GM19452 (cell line): Measurements from ENCODE around the gene GRPEL1.
"Not testable (repeated sequence)": the region's sequence is repeated elsewhere in the genome, so short reads cannot be mapped to it uniquely, and the experiment has no call there.

ENCODE experiments used
- ATAC-seq: cut with Tn5 transposase; IDR thresholded peaks from one replicate; pipeline ENCODE4 v1.9.1; 2021; ENCODE audit not compliant: unreplicated experiment

Gene GRPEL1

DNA sequence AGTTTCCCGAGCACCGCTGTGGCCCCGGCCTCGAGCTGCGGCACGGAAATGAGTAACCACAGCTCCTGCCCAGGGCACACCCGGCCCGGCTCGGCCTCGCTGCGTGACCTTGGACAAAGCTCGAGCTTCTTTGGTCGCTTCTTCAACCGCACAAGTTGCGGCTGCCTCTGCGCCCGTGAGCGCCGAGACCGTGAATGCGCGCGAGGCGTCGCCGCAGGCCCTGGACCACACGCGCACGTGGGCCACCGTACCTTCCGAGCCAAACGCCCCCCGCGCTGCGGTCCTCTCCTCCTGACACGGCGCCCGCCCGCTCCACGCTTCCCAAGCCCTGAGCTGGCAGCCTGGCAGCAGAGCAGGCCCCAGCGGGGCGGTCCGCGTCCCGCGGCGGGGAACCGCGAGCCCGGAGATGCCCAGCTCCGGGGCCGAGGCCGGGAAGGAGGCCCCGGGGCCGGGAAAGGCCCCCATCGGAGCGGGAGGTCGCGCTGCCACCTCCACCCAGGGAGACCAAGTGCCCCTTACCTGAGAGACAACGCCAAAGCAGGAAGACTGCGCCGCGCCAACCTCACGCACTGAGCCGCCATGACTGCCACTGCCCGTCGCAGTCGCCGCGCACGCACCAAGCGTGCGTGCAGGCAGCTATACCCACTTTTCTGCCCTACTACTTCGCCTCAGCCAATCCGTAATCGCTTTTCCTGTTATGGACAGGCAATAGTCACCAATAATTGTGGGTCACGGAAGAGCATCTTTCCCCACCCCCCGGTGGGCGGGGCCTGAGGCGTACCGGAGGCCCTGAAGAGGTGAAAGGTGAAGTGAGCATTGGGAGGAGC lies at the start of gene GRPEL1:
GRPEL1 (minus strand) TSS at position 613 of the 827 bp plus-strand sequence; CDS start at position 581, 32 bp downstream.
- ATAC-seq = peak; percentile 90

DNA sequence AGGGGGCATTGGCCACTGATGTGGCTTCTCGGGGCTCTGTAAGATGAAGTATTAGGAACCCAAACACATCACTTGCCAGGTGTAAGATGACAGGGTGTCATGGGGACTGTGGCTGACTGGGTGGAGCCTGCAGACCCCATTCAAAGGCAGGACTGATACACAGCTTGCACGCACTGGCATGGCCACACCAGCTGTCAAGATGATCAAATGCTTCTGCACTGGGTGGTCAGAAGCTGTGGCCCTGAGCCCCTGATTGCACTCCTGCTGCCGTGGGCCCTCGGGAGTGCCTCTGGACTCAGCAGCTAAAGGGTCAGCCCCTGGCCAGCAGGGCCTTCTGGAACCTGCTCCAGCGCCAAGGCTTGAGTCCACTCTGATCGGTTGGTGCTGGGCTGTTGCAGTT lies 48.8 kb upstream of the GRPEL1 start:
- ATAC-seq = no peak

DNA sequence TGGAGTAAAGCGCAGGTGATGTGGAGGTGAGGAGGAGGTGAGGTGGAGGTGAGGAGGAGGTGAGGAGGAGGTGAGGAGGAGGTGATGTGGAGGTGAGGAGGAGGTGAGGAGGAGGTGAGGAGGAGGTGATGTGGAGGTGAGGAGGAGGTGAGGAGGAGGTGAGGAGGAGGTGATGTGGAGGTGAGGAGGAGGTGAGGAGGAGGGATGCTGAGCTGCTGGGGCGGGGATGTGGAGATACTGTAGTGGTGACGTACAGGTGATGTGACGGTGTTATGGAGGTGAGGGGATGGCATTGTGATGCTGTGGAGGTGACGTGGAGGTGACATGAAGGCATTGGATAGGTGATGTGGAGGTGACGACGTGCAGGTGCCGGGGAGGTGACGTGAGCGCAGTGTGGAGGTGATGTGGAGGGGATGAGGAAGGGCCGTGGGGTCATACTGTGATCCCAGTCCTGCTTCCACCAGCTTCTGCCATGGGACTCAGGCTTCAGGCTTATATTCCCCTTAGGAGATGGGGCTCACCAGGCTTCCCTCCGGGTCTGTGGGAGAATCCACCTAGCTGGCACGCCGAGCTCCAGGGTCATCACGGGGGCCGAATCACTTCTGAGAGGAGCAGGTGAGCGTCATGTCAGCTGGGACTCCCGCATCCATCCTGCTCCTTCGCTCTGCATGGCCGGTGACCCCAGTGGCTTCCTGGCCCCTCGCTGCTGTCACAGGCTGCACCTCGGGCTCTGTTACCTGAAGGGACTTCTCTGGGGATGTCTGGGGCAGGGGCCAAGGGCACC lies 47.9 kb upstream of the GRPEL1 start:
- no peak for ATAC-seq

DNA sequence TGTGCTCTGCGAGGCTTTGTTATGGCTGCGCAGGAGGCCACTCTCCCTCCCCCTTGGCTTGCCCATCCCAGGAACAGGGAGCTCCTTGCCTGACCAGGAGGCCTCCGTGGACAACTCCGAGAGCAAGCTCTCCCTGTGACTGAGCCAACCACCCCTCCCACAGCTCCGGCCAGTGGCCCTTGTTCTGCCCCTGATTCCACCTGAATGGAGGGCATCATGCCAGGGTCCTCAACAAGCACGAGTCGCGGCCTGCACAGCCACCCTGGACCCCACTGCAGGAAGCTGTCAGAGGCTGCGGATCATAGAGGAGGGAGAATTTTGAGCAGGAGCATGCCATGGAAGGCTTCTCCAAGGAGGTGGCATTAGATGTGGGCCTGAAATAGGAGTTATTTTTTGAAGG lies 44.8 kb upstream of the GRPEL1 start:
- no peak for ATAC-seq

DNA sequence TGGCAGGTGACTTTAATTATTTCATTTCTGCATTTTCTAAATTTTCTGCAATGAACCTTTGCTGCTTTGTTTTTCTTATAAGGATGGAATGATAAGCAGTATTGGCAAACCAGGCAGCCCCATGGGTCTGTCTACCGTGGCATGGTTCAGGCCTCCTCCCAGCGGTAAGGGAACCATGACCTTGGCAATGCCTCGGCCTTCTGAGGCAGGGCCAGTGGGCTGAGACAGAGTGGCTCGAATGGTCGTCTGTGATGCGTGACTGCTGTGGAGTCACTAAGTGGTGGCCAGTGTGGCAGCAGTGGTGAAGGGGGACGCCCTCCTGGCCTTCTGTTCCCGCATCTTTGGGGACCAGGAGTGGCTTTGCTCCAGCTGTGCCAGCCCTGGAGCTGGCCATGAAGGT lies 43.6 kb upstream of the GRPEL1 start:
- ATAC-seq = no peak

DNA sequence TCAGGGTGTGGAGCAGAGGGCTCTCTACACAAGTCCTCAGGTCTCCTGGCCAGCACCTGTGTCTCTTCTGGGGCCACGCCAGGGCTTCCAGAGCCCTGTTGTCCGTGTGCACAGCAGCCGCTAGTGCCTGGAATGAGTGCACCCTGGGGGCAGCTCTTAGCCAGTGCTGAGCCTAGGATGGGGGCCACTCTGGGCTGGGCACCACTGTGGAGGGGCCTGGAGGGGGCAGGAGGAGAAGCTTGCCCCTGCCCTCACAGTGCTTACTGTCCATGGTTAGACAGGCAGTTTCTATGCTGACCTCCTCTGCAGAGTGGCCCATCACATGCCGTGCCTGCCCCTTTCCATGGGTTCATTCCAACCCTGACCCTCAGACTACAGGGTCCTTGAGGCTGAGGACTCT lies 42.7 kb upstream of the GRPEL1 start:
- no peak for ATAC-seq

DNA sequence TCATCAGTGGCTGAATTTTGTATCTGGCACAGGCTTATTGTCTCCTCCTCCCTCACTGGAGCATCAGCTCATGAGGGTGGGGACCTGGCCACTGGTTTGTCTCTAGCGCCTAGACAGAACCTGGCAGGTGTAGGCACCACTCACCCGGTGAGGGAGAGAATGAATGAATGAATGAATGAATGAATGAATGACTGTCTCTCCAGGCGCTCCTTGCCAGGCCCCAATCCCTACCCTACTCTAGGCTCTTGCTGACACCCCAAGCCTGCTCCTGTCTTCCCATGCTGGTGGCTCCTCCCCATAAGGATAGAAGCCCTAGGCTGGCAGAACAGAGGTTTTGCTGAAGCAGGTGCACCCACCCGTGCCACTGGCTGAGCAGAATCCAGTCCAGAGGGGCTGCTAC lies 41.3 kb upstream of the GRPEL1 start:
- ATAC-seq = no peak

DNA sequence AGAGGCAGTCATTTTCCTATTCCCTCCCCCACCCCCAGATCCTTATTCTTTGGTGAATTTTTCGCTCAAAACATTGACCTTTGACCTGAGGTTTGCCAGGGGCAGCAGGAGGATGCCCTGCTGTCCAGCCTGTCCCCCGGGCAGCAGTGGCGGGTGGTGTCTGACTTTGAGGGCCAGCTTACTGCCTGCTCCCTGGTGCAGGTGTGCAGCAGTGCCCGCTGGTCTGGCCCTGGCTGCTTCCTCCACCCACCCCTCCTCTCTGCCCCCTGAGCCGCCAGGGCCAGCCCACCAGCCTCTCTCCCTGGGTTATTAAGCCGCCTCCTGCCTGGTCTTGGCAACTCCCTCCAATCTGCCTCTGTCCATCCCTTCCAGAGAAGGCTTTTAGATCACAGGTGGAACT lies 40.8 kb upstream of the GRPEL1 start:
- ATAC-seq = no peak

DNA sequence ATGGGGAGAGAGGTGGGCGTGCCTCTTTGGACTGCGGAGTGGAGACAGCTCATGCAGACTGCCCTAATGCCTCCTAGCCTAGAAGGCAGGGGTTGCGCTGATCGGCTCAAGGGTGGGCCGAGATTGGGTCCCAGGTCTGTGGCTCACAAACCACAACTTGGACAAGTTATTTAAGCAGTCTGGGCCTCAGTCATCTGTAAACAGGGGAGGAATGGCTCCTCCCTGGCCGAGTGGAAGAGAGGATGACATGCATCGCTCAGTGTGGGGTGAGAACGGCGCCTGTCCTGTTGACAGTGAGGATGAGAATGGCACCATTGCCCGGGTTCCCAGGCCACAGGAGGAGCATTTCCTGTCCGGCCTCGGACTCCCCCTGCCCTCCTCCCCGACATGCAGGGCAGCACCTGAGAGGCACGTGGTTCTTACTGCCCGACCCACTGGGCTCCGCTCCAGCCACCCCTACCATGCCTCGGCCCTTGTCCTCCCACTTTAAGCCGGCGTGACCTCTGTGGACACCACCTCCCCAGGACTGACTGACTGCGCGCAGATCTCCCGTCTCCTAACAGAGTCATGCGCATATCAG lies 40.3 kb upstream of the GRPEL1 start:
- no peak for ATAC-seq

DNA sequence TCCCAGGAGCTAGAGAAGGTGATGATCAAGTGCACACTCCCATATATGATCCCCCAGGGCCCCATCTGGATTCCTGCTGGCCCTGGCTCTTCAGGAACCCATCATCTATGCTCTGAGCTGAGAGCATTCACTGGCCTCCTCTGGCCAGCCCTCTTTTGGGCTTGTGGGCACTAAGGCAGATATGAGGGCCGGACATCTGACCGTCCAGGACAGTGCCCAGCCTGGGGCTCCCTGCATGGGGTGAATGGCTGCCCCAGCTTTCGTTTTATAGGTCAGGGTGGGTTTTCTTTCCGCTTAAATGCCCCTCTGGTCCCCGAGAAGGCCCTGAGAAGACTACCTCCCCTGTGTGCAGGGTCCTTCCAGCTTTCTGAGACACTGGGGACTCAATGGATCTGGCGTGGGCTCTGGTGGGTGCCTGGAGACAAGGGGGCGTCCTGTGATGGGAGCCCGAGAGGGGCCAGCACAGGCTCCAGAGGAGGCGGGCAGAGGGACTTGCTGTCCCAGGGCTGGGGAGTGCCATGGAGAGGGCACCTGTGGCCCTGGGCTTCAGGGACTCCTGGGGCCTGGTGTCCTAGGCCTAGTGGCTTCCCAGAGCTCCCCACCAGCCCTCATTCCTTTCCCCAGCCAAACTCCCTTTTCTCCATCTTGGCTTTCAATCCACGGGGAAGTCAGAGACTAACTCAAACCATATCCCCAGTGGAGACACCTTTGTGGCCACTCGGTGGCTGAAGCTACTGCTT lies 39.5 kb upstream of the GRPEL1 start:
- ATAC-seq = no peak

DNA sequence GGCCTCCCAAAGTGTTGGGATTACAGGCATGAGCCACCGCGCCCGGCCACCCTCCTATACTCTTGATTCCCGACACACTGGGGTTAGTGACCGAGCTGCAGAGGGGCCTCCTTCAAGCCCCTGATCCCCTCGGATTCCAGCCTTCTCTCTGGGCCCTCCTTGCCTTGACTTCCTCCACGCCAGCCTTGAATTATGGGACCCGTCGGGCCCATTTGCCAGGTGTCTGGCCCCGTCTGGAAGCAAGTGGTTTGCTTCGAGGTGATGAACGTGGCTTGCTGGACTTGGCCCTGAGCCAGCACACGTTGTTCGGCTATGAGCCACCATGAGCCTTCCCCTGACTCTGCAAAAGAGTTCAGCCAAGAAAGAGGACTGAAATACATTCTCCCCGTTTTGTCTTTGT lies 37.4 kb upstream of the GRPEL1 start:
- no peak for ATAC-seq

DNA sequence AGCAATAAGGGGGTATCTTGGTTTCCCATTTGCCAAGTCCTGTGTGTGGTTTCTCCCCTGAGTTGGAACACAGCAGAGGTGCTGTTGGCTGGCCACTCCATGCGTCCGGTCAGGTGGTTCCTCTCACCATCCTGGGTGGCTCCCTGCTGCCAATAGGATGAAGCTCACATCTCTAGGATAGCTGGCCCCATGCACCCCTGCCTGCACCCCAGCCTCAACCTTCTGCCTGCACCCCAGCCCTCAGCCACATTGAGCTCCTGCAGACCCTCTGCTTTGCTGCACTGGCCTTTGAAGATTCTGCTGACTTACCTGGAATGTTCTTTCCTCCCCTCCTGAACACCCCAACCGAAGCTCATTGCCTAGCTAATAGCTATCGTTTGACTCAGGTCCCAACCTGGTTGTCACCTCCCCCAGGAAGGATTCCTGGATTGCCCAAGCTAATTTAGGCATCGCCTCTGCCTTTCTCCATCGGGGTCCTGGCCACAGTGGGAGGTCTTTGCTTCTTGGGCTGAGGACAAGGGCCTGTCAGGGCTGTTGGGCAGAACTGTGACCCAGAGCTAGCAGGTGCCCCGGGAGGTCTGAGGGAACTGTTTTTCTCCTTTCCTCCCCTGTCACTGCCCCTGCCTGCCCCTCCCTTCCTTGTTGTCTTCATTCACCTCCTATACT lies 36.6 kb upstream of the GRPEL1 start:
- ATAC-seq = no peak

DNA sequence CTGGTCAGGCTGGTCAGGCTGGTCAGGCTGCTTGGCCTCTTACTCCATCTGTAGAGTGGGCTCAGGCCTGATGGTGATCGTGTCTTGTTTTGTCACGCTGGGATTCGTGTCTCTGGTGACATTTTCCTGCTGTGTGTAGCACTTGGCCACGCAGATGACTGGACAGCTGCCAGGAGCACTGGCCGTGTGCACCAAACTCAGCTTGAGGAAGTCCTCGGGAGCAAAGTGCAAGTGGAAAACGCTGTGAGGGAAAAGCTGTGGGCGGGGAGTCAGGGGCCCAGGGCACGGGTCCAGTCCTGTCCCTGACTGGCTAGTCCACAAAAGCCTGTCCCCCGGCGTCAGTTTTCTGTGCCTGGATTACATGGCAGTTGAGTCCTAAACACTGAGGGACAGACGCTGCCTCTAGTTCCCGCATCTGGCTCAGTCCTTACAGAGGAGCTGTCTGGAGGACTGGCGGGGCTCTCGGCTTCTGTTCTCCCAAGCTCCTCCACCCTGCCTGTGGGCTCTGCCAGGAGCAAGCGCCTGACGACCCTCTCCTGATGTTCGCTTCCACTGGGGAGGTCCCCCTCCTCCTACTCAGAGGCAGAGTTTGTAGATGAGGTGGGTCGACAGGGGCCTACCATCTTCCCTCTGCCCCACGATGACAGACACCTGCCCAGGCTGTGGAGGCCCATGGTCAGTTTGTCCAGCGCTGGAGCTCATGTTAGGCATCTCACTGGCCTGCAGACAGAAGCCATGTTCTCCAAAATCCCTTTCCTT lies 35.9 kb upstream of the GRPEL1 start:
- ATAC-seq = no peak

DNA sequence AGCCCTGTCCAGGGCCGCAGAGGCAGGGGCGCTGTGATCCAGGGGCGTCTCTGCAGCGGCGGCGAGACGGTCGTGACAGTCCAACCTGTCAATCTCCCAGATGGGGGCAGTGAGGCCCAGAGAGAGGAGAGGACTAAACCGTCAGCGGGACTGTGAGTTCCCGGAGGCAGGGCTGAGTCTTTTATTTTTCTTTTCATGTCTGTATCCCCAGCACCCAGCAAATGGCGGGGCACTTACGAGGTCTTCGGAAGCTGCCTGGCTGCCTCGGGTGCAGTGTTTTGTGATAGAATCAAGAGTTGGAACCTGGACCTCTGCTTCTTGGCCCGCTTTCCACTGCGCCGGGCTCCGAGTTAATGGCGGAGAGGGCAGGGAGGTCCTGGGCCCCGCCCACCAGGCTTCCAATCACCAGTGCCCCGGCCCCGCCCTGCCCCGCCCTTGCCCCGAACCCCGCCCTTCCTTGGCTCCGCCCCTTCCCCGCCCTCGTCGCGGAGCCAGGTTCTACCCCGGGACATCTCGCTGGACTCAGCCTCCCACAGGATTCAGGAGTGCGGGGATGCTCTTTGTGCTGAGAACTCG lies 35.3 kb upstream of the GRPEL1 start:
- peak; percentile 77 for ATAC-seq

DNA sequence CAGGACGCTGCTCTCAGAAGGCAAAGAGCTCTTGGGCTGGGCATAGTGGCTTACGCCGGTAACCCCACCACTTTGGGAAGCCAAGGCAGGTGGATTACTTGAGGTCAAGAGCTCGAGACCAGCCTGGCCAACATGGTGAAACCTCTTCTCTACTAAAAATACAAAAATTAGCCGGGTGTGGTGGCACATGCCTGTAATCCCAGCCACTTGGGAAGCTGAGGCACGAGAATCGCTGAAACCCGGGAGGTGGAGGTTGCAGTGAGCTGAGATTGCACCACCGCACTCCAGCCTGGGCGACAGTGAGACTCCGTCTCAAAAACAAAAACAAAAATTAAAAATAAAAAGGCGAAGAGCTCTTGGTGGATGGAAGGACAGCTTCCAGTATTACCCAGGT lies 34.6 kb upstream of the GRPEL1 start:
- ATAC-seq = not testable (repeated sequence)

DNA sequence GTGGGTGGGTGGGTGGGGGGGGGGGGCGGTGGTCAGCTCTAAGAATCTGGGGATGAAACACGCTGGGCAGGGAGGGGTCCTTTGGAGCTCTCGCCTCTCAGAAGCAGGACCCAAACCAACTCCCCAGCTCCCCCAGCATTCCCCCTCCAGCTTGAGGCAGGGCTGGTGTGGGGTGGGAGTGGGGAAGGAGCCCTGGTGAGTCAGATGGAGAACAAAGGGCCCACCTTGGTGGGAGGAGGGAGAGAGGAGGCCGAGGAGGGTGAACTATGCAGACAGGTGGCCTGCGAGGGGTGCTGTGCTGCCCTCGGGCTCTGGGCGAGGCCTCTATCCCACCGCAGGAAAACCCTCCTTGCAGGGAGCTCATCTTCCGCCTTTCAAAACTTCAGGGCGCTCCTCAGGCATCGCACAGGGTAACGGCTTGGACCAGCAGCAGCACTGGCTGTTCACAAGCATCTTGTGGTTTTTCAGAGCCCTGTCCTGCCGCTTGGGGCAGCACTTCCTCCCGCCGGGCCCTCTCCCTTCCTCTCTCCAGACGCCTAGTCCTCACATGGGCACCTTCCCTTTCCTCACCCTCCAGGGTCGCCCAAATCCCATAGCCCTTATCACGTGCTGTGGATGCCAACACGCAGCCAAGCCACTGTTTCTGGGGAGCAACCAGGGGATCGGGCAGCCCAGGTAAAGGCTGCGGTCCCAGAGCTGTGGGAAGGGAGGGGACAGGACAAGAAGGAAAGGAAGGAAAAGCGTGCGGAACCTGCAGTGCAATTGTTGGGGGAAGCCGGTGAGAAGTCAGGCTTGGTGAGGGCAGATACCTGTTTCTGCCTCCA lies 34.0 kb upstream of the GRPEL1 start:
- ATAC-seq = peak; percentile 66

DNA sequence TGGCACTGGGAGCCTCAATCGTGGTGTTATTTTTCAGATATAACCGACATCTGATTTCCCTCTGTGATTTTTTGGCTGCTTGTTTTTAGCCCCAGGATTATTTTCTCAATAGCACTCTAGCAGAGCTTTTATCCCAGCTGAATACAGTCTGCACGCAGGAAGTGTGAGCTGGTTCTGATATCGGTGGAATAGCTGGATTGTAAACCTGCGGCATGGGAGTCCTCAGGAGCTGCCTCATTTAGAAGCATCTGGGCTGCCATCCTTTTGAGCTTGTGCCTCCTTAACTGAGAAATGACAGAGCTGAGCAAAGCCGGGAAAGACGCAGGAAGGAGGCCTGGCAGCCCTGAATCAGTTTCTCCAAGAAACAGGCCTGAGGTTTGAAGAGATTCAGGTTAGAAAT lies 28.4 kb upstream of the GRPEL1 start:
- no peak for ATAC-seq

DNA sequence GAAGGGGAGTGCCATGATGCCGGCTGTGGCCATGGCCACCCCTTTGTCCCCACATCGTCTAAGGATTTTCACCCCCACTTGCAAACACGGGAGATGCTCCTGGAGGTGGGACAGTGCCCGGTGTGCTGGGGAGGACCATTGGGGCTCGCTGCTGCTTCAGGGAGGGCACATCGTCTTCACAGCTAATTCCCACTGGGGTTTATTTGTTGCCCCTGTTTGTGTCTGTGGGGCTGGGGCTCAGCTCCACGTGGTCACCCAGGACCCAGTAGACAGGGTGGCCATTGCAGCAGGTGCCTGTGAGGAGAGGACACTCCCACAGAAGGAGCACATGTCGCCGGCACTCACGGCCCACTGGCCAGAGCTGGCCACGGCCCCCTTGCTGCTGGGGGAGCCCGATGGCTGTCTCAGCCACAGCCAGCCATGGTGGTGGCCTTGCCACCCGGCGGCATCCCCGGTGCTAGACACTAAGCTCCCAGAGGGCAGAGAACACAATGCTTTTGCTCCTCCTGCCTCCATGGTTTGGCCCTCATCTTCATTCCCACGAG lies 27.8 kb upstream of the GRPEL1 start:
- no peak for ATAC-seq

DNA sequence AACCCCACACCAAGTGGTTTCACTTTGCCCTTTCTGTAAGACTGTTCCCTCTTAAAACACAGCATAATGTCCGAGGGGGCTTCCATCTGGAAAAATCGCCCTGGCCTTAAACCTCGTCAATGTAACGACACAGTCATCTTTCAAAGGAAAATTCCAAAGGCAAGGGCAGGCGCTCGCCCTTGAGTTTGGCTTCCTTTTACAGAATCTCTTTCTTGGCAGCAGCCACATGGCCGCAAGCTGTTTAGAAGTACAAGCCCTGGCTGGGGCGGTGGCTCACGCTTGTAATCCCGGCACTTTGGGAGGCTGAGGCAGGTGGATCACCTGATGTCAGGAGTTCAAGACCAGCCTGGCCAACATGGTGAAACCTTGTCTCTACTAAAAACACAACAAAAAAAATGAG lies 27.1 kb upstream of the GRPEL1 start:
- no peak for ATAC-seq
